AG09309 (cell line): Measurements from ENCODE around the gene CELSR1.

Source experiments
- DNase-seq: peaks from one replicate; pipeline ENCODE4 v3.0.0-alpha.2; 2010; ENCODE audit warnings: low read depth
- H3K4me3 ChIP-seq: 2 replicates; pipeline ENCODE4 v1.5.1; 2011; ENCODE audit warnings: mild to moderate bottlenecking, low read depth, low read length, moderate library complexity; ENCODE audit not compliant: control insufficient read depth
- CTCF ChIP-seq: IDR thresholded peaks from 2 replicates; pipeline ENCODE4 v1.5.1; 2011; ENCODE audit warnings: mild to moderate bottlenecking, low read depth, low read length, inconsistent platforms; ENCODE audit not compliant: insufficient read depth, control insufficient read depth; ENCODE audit errors: missing control alignments

Gene CELSR1

GRCh38 chr22:46469711-46470110, 67.7 kb downstream of the CELSR1 start:
- no peak for DNase-seq
- no peak overlapping the region for H3K4me3 ChIP-seq
- no peak for TF ChIP-seq CTCF

- TF ChIP-seq CTCF, result no peak
- no peak for DNase-seq
- H3K4me3 ChIP-seq, result no peak overlapping the region
Measured at GRCh38 chr22:46467006-46467405, 70.4 kb downstream of the CELSR1 start.

- no peak overlapping the region for H3K4me3 ChIP-seq
- TF ChIP-seq CTCF, result no peak
- DNase-seq, result no peak
Measured at GRCh38 chr22:46466255-46466676, 71.2 kb downstream of the CELSR1 start.

- no peak for DNase-seq
- TF ChIP-seq CTCF, result no peak
- H3K4me3 ChIP-seq, result no peak overlapping the region
Measured at GRCh38 chr22:46465793-46466192, 71.6 kb downstream of the CELSR1 start.

- no peak overlapping the region for H3K4me3 ChIP-seq
- no peak for DNase-seq
- TF ChIP-seq CTCF, result no peak
Measured at GRCh38 chr22:46465345-46465720, 72.1 kb downstream of the CELSR1 start.

GRCh38 chr22:46464701-46465344, 72.6 kb downstream of the CELSR1 start:
- no peak for DNase-seq
- no peak overlapping the region for H3K4me3 ChIP-seq
- no peak for TF ChIP-seq CTCF

GRCh38 chr22:46464296-46464695, 73.1 kb downstream of the CELSR1 start:
- no peak for TF ChIP-seq CTCF
- H3K4me3 ChIP-seq, result no peak overlapping the region
- DNase-seq, result no peak
